Cardiac fibroblast (primary cell): Measurements from ENCODE around the gene TCF7.

ENCODE experiments used
- DNase-seq, 2 donors: peaks; one replicate each; pipeline versions ENCODE4 v3.0.0 to v3.0.0-alpha.2; 2010; ENCODE audit warnings: low read depth in 2 of 2
- H3K4me3 ChIP-seq, 2 donors: replicated peaks in 1 of 2; 1 replicate in 1 of 2; 2 replicates in 1 of 2; pipeline ENCODE4 v1.5.1; 2011; ENCODE audit warnings: low read depth in 2 of 2, low read length in 2 of 2, mild to moderate bottlenecking in 2 of 2, moderate library complexity in 1 of 2
- CTCF ChIP-seq: IDR thresholded peaks from one replicate; pipeline ENCODE4 v1.5.1; 2011; ENCODE audit warnings: low read depth, mild to moderate bottlenecking, low read length, inconsistent platforms

Gene TCF7

GRCh38 chr5:134153657-134154056 is 39.2 kb downstream of the TCF7 start:
- no peak overlapping the region for H3K4me3 ChIP-seq
- DNase-seq: no peak

GRCh38 chr5:134161513-134162395 is 47.3 kb downstream of the TCF7 start:
- H3K4me3 ChIP-seq: no peak overlapping the region
- DNase-seq: no peak
- no peak for TF ChIP-seq CTCF

More at GRCh38 chr5:134153657-134154056, 39.2 kb downstream of the TCF7 start:
- TF ChIP-seq CTCF: no peak

- H3K4me3 ChIP-seq: no peak overlapping the region
- DNase-seq: no peak
- no peak for TF ChIP-seq CTCF
Observed at GRCh38 chr5:134162592-134162991, 48.1 kb downstream of the TCF7 start.

- TF ChIP-seq CTCF: no peak
- DNase-seq: no peak
- H3K4me3 ChIP-seq: no peak overlapping the region
Observed at GRCh38 chr5:134171972-134172371, 57.5 kb downstream of the TCF7 start.

DNA sequence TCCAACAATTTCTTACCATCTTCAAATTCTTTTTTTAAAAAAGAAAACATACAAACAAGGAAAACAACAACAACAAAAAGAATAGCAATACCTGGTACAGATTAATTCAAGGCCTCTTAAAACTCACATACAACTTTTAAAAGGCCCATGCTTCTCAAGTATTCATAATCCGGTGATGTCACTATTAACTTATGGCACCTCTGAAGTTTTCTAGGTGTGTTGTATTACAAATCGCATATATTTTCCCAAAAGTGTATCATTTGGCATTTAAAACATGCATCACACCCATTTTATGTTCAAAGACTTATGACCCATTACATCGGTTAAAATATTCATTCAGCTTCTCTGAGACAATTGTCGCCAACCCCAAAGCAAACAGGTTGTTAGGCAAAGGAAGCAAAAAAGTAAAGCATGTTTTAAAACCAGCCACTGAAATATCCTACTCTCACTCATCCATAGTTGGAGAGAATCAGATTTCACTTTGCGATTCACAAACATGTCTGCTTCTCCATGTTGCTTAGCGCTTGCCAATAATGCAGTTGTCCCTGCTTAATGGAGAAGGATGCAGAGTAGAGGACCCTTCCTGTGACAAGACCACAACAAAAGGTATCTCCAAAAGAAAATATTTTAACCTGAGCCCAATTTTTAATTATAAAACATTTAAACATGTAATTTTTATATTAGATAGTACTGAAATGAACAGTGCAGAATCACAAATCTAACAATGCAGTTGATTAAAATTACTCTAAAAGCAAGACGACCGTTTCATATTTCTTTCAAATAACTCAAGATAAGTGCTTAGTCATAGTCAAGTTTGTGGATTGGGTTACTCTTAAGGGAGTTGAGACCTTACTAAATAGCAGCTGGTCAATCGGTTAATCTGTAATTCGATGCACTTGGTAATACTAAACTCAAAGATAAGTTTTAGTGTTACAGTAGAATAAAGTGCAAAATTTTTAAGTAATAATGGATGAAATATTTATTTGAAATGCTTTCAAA is 60.7 kb downstream of the TCF7 start:
- DNase-seq: peak; percentile 55 to 66
- peak overlapping the region; percentile 86 to 94 for H3K4me3 ChIP-seq
- TF ChIP-seq CTCF: no peak

DNA sequence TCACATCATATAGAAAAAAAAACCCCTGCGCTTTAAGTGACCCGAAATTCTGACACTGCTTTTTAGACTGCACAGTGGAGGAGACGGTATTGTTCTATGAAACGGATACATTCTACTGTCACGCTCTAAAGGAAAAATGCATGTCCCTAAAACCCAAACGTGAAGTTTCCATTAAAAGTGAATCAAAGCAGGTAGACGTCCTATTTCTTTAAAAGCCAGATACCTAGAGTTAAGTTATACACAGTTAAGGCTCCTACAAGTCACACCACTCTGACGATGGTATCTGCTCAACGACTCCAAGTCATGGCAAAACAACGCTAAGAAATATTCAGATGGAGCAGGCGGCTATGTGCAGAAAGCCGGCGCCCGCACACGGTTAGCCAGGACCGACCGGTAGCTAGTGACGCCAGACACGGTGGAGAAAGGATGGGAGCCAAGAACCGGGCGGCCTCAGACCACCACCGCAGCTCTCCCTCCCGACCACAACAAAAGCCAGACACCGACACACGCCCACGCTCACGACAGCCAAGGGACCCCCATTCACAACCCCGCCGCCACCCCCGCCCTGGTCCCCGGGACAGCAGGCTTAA is 61.5 kb downstream of the TCF7 start:
- no peak for TF ChIP-seq CTCF
- H3K4me3 ChIP-seq: peak overlapping the region; percentile 86 to 94
- peak; percentile 22 to 41 for DNase-seq
